NT2/D1 (cell line): ENCODE data around the gene ZFR2.

Source experiments
- SUZ12 ChIP-seq: IDR thresholded peaks from 2 replicates; pipeline ENCODE4 v1.6.1; 2011; ENCODE audit not compliant: insufficient read length, insufficient read depth; ENCODE audit errors: extremely low read depth
- YY1 ChIP-seq: IDR thresholded peaks from 2 replicates; pipeline ENCODE4 v1.6.1; 2011; ENCODE audit not compliant: insufficient read length, insufficient read depth
- ZNF274 ChIP-seq: IDR thresholded peaks from 2 replicates; pipeline ENCODE4 v1.6.1; 2011; ENCODE audit warnings: mild to moderate bottlenecking, low read depth, low read length

- no peak for TF ChIP-seq YY1
- no peak for TF ChIP-seq ZNF274
- TF ChIP-seq SUZ12 = no peak
These were observed 96.9 kb downstream of the ZFR2 start, which contains the start of gene RAX2 for GRCh38 chr19:3771906-3772455.
